SU-DHL-6 (cell line): Measurements from ENCODE around the gene MFAP3.

Experiments
- H2AFZ ChIP-seq: fragments of 200-600 bp; sonication (generic); 2 replicates; pipeline ENCODE4 v1.6.1; 2014; ENCODE audit warnings: low read depth, mild to moderate bottlenecking, moderate library complexity, mixed read lengths, antibody characterized with exemption, low read length; ENCODE audit not compliant: severe bottlenecking
- H3F3A ChIP-seq: fragments of 200-600 bp; shearing (Covaris generic); 2 replicates; pipeline ENCODE4 v1.6.0; 2016; ENCODE audit warnings: antibody characterized with exemption, mild to moderate bottlenecking; ENCODE audit not compliant: insufficient read depth
- H3K27ac ChIP-seq: fragments of 200-600 bp; sonication (generic); 2 replicates; pipeline ENCODE4 v1.5.1; 2016; ENCODE audit warnings: low read depth, mild to moderate bottlenecking, low read length, moderate library complexity, mixed read lengths
- H3K27me3 ChIP-seq: fragments of 200-600 bp; sonication (generic), shearing (Covaris generic); 2 replicates; pipeline ENCODE4 v1.6.0; 2014; ENCODE audit warnings: mild to moderate bottlenecking, low read length
- H3K36me3 ChIP-seq: fragments of 200-600 bp; sonication (generic); 2 replicates; pipeline ENCODE4 v1.6.1; 2014; ENCODE audit warnings: mild to moderate bottlenecking, low read length, mixed read lengths
- H3K4me2 ChIP-seq: fragments of 300-600, 200-600 bp; shearing (Covaris generic), sonication (generic); 2 replicates; pipeline ENCODE4 v1.6.0; 2014; ENCODE audit warnings: low read length, low read depth, mild to moderate bottlenecking; ENCODE audit not compliant: poor library complexity, severe bottlenecking
- H3K4me3 ChIP-seq: fragments of 200-600 bp; sonication (generic); 2 replicates; pipeline ENCODE4 v1.5.1; 2014; ENCODE audit warnings: antibody characterized with exemption, low read length, mild to moderate bottlenecking, mixed read lengths; ENCODE audit not compliant: insufficient read depth, poor library complexity, severe bottlenecking
- H3K79me2 ChIP-seq: fragments of 200-600 bp; sonication (generic); 2 replicates; pipeline ENCODE4 v1.6.1; 2014; ENCODE audit warnings: mild to moderate bottlenecking, low read length, moderate library complexity; ENCODE audit not compliant: insufficient read depth
- H3K9ac ChIP-seq: fragments of 200-600 bp; sonication (generic); 2 replicates; pipeline ENCODE4 v1.7.0; 2014; ENCODE audit warnings: mild to moderate bottlenecking, low read length
- H3K9me2 ChIP-seq: fragments of 200-600 bp; sonication (generic); replicated peaks from 2 replicates; pipeline ENCODE4 v1.6.1; 2014; ENCODE audit warnings: low read length; ENCODE audit not compliant: insufficient read depth
- H3K9me3 ChIP-seq: fragments of 200-600 bp; sonication (generic); 2 replicates; pipeline ENCODE4 v1.6.1; 2014; ENCODE audit warnings: low read length, mixed read lengths; ENCODE audit not compliant: insufficient read depth
- H4K20me1 ChIP-seq: fragments of 200-600 bp; sonication (generic); 2 replicates; pipeline ENCODE4 v1.6.1; 2014; ENCODE audit warnings: low read depth, mild to moderate bottlenecking, antibody characterized with exemption, low read length, moderate library complexity, mixed read lengths
- EZH2phosphoT487 ChIP-seq: fragments of 200-600 bp; sonication (generic), shearing (Covaris generic); conservative IDR thresholded peaks from 2 replicates; pipeline ENCODE4 v1.6.1; 2018; ENCODE audit warnings: mild to moderate bottlenecking, antibody characterized with exemption, low read length, moderate library complexity, mixed read lengths
- TF ChIP-seq, protein P1 (sequence below): fragments of 200-600 bp; sonication (generic); IDR thresholded peaks from one replicate; pipeline ENCODE4 v1.5.1; 2017; ENCODE audit warnings: antibody characterized with exemption, mild to moderate bottlenecking, low read length, moderate library complexity; ENCODE audit not compliant: insufficient read depth, poor library complexity, severe bottlenecking

The MFAP3 gene

DNA sequence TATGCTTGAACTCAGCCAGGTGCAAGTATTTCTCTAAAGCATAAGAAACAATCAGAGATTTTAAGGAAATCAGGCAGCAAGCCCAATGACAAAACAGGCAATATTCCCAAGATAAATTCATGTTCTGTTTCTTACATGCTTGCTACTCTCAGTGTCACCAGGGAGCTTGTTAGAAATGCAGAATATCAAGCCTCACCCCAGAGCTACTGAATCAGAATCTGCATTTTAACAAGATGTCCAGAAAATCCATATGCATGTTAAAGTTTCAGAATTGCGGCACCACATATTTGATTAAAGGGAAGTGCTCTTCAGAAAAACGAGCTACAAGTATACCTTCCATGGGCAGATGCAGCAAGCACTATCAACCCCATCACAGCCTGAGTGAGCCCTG lies 54.4 kb downstream of the MFAP3 start:
- no peaks in the 10 kb centered on the region for H3K9me2 ChIP-seq
- no peaks in the 10 kb centered on the region for H4K20me1 ChIP-seq
- H3F3A ChIP-seq = no peaks in the 10 kb centered on the region
- H3K9ac ChIP-seq = no peak overlapping the region
- H2AFZ ChIP-seq = no peak overlapping the region
- H3K27ac ChIP-seq = no peak overlapping the region
- H3K27me3 ChIP-seq = no peaks in the 10 kb centered on the region
- no peaks in the 10 kb centered on the region for H3K9me3 ChIP-seq
- H3K79me2 ChIP-seq = no peaks in the 10 kb centered on the region
- TF ChIP-seq, protein P1, sequence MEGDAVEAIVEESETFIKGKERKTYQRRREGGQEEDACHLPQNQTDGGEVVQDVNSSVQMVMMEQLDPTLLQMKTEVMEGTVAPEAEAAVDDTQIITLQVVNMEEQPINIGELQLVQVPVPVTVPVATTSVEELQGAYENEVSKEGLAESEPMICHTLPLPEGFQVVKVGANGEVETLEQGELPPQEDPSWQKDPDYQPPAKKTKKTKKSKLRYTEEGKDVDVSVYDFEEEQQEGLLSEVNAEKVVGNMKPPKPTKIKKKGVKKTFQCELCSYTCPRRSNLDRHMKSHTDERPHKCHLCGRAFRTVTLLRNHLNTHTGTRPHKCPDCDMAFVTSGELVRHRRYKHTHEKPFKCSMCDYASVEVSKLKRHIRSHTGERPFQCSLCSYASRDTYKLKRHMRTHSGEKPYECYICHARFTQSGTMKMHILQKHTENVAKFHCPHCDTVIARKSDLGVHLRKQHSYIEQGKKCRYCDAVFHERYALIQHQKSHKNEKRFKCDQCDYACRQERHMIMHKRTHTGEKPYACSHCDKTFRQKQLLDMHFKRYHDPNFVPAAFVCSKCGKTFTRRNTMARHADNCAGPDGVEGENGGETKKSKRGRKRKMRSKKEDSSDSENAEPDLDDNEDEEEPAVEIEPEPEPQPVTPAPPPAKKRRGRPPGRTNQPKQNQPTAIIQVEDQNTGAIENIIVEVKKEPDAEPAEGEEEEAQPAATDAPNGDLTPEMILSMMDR = no peak
- TF ChIP-seq EZH2phosphoT487 = no peak
- H3K4me2 ChIP-seq = no peak overlapping the region
- no peak overlapping the region for H3K4me3 ChIP-seq
- H3K36me3 ChIP-seq = no peaks in the 10 kb centered on the region

DNA sequence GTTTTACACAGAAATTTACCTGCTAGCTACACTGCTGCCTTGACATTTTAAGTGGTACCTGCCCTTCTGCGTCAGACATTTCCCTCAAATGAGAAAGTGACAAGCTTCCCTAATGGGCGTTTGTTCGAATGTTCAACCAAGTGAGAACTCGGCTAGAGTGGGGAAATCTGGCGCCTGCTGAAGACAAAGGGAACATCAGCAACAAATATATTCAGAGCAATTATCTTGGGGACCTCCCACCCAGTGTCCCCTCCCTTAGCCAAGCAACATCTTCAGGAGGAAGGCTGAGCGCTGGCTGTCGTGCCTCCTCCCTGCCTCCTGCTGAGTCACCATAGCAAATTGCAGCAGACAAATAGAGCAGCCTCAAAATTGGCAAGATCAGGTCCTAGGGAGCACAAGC lies 57.1 kb downstream of the MFAP3 start:
- Histone ChIP-seq H3K27ac (no peak overlapping the region), H3K27me3 (no peaks in the 10 kb centered on the region), H3K4me2 (no peak overlapping the region), H3K9me2 (no peaks in the 10 kb centered on the region), H2AFZ (no peak overlapping the region), H3K4me3 (no peak overlapping the region), H3K9me3 (no peaks in the 10 kb centered on the region), H3K9ac (no peak overlapping the region), H3F3A (no peaks in the 10 kb centered on the region), H3K79me2 (no peaks in the 10 kb centered on the region), H4K20me1 (no peaks in the 10 kb centered on the region), H3K36me3 (no peaks in the 10 kb centered on the region)
- TF ChIP-seq, protein P1 = no peak
- no peak for TF ChIP-seq EZH2phosphoT487

DNA sequence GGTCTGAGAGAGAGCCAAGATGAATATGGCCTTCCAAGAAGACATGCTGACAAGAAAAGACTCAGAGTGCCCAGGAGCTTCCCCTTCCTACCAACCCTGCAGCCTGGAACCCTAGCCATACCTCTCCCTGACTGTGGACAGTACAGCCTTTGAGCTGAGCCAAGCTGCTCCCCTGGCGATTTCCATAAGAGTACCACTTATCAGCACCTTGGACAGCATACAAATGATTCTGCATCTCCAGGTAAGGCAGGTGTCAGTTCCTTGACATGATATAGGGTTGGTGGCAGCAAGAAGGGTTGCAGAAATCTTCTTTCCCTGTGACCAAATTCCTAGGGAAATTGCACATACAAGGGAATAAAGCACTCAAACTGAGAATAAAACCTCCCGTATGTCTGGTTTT lies 58.3 kb downstream of the MFAP3 start:
- H3K36me3 ChIP-seq = no peaks in the 10 kb centered on the region
- no peaks in the 10 kb centered on the region for H3K9me3 ChIP-seq
- H4K20me1 ChIP-seq = no peaks in the 10 kb centered on the region
- H2AFZ ChIP-seq = no peak overlapping the region
- no peak overlapping the region for H3K4me3 ChIP-seq
- no peaks in the 10 kb centered on the region for H3K27me3 ChIP-seq
- TF ChIP-seq EZH2phosphoT487 = no peak
- TF ChIP-seq, protein P1 = no peak
- H3K79me2 ChIP-seq = no peaks in the 10 kb centered on the region
- no peaks in the 10 kb centered on the region for H3K9me2 ChIP-seq
- H3K27ac ChIP-seq = no peak overlapping the region
- no peak overlapping the region for H3K4me2 ChIP-seq
- no peaks in the 10 kb centered on the region for H3F3A ChIP-seq
- no peak overlapping the region for H3K9ac ChIP-seq

DNA sequence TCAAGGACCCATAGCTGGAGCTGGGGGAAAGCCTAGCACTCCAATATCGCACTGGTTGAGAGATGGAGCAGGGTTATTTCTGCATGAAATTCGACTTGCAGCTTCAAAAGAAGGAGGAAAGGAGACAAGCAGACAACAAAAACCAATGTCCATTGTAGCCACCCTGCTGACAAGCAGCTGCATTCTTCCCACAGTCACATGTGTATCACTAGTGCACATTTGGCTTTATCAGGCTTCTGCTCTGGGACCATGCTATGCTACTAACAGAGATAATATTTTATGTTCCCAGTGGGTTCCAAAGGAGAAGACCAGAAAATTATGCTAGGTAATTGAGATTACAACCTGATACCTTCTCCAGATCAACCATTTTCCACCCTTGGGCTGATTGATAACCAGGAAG lies 59.7 kb downstream of the MFAP3 start:
- Histone ChIP-seq H4K20me1 (no peaks in the 10 kb centered on the region), H3K36me3 (no peaks in the 10 kb centered on the region), H3K9me2 (no peaks in the 10 kb centered on the region), H3K4me2 (no peak overlapping the region), H3K79me2 (no peaks in the 10 kb centered on the region), H3F3A (no peaks in the 10 kb centered on the region), H3K9me3 (no peaks in the 10 kb centered on the region), H3K9ac (no peak overlapping the region), H2AFZ (no peak overlapping the region), H3K4me3 (no peak overlapping the region), H3K27ac (no peak overlapping the region), H3K27me3 (no peaks in the 10 kb centered on the region)
- TF ChIP-seq, protein P1 = no peak
- TF ChIP-seq EZH2phosphoT487 = no peak
